K562 (cell line): ENCODE results near the gene TCF12. TPM values are rescaled to one million over a fixed set of nuclear protein-coding genes. Genes with fewer than 3 reads are reported as not detected.

Experiments
- ATAC-seq: fragments of 200-7000 bp; cut with Tn5 transposase; 3 replicates; pipeline ENCODE4 v1.9.1; 2020; ENCODE audit warnings: moderate library complexity
- BruUV-seq: library from RNA; stranded (reverse); fragments of 400-500 nt; replicated peaks from 2 replicates; lab custom pipeline; 2021; lab: Mats Ljungman, UMichigan
- CTCF ChIA-PET: fragments of 300-600 bp; formaldehyde crosslinking; extraction: SDS; loops from one replicate; lab custom pipeline; 2021; ENCODE audit warnings: low intra/inter-chr PET ratio; lab: Yijun Ruan, JAX
- POLR2A ChIA-PET: fragments of 300-600, 350-650 bp; sonication (Branson Sonifier 250); formaldehyde crosslinking; extraction: SDS; loops from one replicate; lab custom pipeline; 2021; ENCODE audit warnings: antibody characterized with exemption, inconsistent platforms; lab: Yijun Ruan, JAX
- DNase-seq, 4 experiments: peaks; one replicate each; pipeline versions ENCODE4 v3.0.0 to v3.0.0-alpha.2; 2011 to 2018; ENCODE audit warnings: low spot score in 3 of 4, mixed read lengths in 3 of 4; ENCODE audit errors: extremely low read depth in 1 of 4
- FAIRE-seq: peaks from 2 replicates; lab custom pipeline; 2011; peaks lifted over from hg19 to GRCh38; lab: Jason Lieb, UNC
- H2AFZ ChIP-seq: 2 replicates; pipeline ENCODE4 v1.6.0; 2011; ENCODE audit warnings: low read depth, low read length, control low read depth, inconsistent platforms
- H3K27ac ChIP-seq: fragments of 200-600 bp; 3 replicates; pipeline ENCODE4 v1.8.0; 2011; ENCODE audit warnings: low read depth, mild to moderate bottlenecking, control low read depth, inconsistent platforms, low read length, moderate library complexity, mixed read lengths; ENCODE audit errors: extremely low read depth
- H3K27me3 ChIP-seq, 2 experiments: fragments of 300-600 bp in 1 of 2; 2 replicates in 1 of 2; 3 replicates in 1 of 2; pipeline versions ENCODE4 v1.6.0 to v1.8.0; 2011; ENCODE audit warnings: inconsistent platforms in 2 of 2, low read length in 2 of 2, mild to moderate bottlenecking in 1 of 2, mixed read lengths in 1 of 2, moderate library complexity in 1 of 2; ENCODE audit not compliant: control insufficient read depth in 2 of 2, insufficient read depth in 2 of 2
- H3K36me3 ChIP-seq: fragments of 300-600 bp; 3 replicates; pipeline ENCODE4 v1.8.0; 2011; ENCODE audit warnings: mild to moderate bottlenecking, low read length, inconsistent platforms; ENCODE audit not compliant: control insufficient read depth, insufficient read depth
- H3K4me1 ChIP-seq, 2 experiments: fragments of 200-600 bp in 1 of 2; replicated peaks in 1 of 2; 2 replicates in 1 of 2; 3 replicates in 1 of 2; pipeline versions ENCODE4 v1.5.1 to v1.8.0; 2011; ENCODE audit warnings: inconsistent platforms in 2 of 2, low read length in 2 of 2, mild to moderate bottlenecking in 1 of 2, mixed read lengths in 1 of 2, moderate library complexity in 1 of 2; ENCODE audit not compliant: control insufficient read depth in 2 of 2, insufficient read depth in 2 of 2
- H3K4me2 ChIP-seq: 2 replicates; pipeline ENCODE4 v1.6.1; 2011; ENCODE audit warnings: low read length, control low read depth, inconsistent platforms, mixed read lengths; ENCODE audit not compliant: insufficient read depth
- H3K4me3 ChIP-seq: fragments of 200-600 bp; sonication (generic), shearing (Covaris generic); 2 replicates; pipeline ENCODE4 v1.5.1; 2016; ENCODE audit warnings: control low read depth, inconsistent platforms
- H3K79me2 ChIP-seq: fragments of 200-600 bp; 3 replicates; pipeline ENCODE4 v1.8.0; 2011; ENCODE audit warnings: low read length, inconsistent platforms; ENCODE audit not compliant: control insufficient read depth, insufficient read depth
- H3K9ac ChIP-seq, 2 experiments: 2 replicates each; pipeline versions ENCODE4 v1.6.0 to v1.6.1; 2011; ENCODE audit warnings: low read depth in 2 of 2, low read length in 2 of 2, control low read depth in 1 of 2, inconsistent platforms in 1 of 2, mild to moderate bottlenecking in 1 of 2, mixed read lengths in 1 of 2; ENCODE audit not compliant: insufficient read depth in 1 of 2
- H3K9me1 ChIP-seq: one replicate; pipeline ENCODE4 v1.6.0; 2011; ENCODE audit warnings: inconsistent platforms, mild to moderate bottlenecking, low read length, moderate library complexity; ENCODE audit not compliant: control insufficient read depth, insufficient read depth
- H3K9me3 ChIP-seq: replicated peaks from 2 replicates; pipeline ENCODE4 v1.5.1; 2011; ENCODE audit warnings: low read depth, low read length, inconsistent platforms; ENCODE audit not compliant: control insufficient read depth, insufficient read depth
- H4K20me1 ChIP-seq: replicated peaks from 2 replicates; pipeline ENCODE4 v1.6.1; 2011; ENCODE audit warnings: low read length, inconsistent platforms, mixed read lengths; ENCODE audit not compliant: control insufficient read depth, insufficient read depth
- PML ChIP-seq: IDR thresholded peaks from 2 replicates; pipeline ENCODE4 v1.6.1; 2012; ENCODE audit warnings: low read length, inconsistent platforms
- ZNF121 ChIP-seq: sonication (generic); formaldehyde crosslinking; conservative IDR thresholded peaks from 2 replicates; pipeline ENCODE4 v1.8.0; 2022; ENCODE audit warnings: missing genetic modification reagents
- ZNF79 ChIP-seq: fragments of 250-450 bp; sonication (Bioruptor Pico); IDR thresholded peaks from 2 replicates; pipeline ENCODE4 v1.4.0; 2020; ENCODE audit warnings: low read depth, mild to moderate bottlenecking, moderate library complexity
- ZSCAN29 ChIP-seq: fragments of 450-650 bp; IDR thresholded peaks from 2 replicates; pipeline ENCODE4 v1.6.1; 2017
- WGBS: fragments of 100-300 bp; shearing (Covaris generic); methylation state at CpG from one replicate; pipeline ENCODE4 v1.1.6; 2016; ENCODE audit warnings: low coverage, mixed read lengths; ENCODE audit not compliant: insufficient coverage; ENCODE audit errors: missing lambda C conversion rate; 5-methylcytosine and 5-hydroxymethylcytosine counted together
- in situ Hi-C: fragments of 300-500 bp; cut with MboI; formaldehyde crosslinking; loops from 4 replicates; pipeline ENCODE4 v1.15.0; 2018; ENCODE audit warnings: inconsistent platforms, mixed read lengths
- intact Hi-C: fragments of 100-400 bp; cut with micrococcal nuclease; formaldehyde crosslinking; loops from 2 replicates; pipeline ENCODE4 v1.14.2; 2022
- polyA plus RNA-seq, 8 experiments: library from polyadenylated mRNA; depleted of rRNA in 4 of 8; stranded (reverse) in 5 of 8; unstranded in 3 of 8; fragments of >200 nt; fragmentation: Nextera tagmentation in 2 of 8; fragmentation: Illumina TruSeq in 1 of 8; extraction: Ambion mirVana in 2 of 8; extraction: Trizol in 1 of 8; gene quantifications; 2 replicates each; pipeline versions ENCODE4 v1.2.1 to v1.2.3, GENCODE V29; 2011 to 2014; ENCODE audit warnings: inconsistent platforms in 1 of 8, missing spikeins in 1 of 8
- total RNA-seq, 7 experiments: library from RNA; depleted of rRNA in 6 of 7; stranded (reverse); fragments of >200 nt in 6 of 7; fragmentation: Illumina TruSeq in 2 of 7; extraction: Trizol in 2 of 7; gene quantifications; 2 replicates each; pipeline versions ENCODE4 v1.2.1 to v1.2.3, GENCODE V29; 2011 to 2021; ENCODE audit warnings: low replicate concordance in 1 of 7
- TF ChIP-seq, protein P1 (sequence below): sonication (generic); formaldehyde crosslinking; IDR thresholded peaks from 2 replicates; pipeline ENCODE4 v1.8.0; 2022; ENCODE audit warnings: mild to moderate bottlenecking, low read depth, missing genetic modification reagents

The TCF12 gene
- total and polyA plus RNA-seq, 9 of the 15 experiments (the other 6 are each of a cell fraction or from before 2014, with no cell fraction given) = 10.5 to 132 (median 52.9) TPM

GRCh38 chr15:57089815-57090495 lies 171.5 kb downstream of the TCF12 start:
- no peaks in the 10 kb centered on the region for H3K27me3 ChIP-seq
- DNase-seq (no peak), FAIRE-seq (no peak), ATAC-seq (peak; percentile 48)
- H3K4me3 ChIP-seq = no peak overlapping the region
- H3K9me3 ChIP-seq = no peaks in the 10 kb centered on the region
- H3K4me2 ChIP-seq = no peak overlapping the region
- in situ Hi-C loops (no loop called here), intact Hi-C loops (no loop called here)
- no peaks in the 10 kb centered on the region for H4K20me1 ChIP-seq
- WGBS = 74% methylated on average over 6 of the region's 6 CpGs
- no peak overlapping the region for H3K27ac ChIP-seq
- ChIA-PET CTCF (no interaction called here), POLR2A (no interaction called here)
- H3K4me1 ChIP-seq = peaks cover 4% of the 10 kb centered on the region in 2 experiments; a peak in 2 of 5 replicates
- H3K36me3 ChIP-seq = peaks cover 28% of the 10 kb centered on the region
- H2AFZ ChIP-seq = no peak overlapping the region
- H3K9me1 ChIP-seq = no peaks in the 10 kb centered on the region
- no peak overlapping the region for H3K9ac ChIP-seq
- TF ChIP-seq PML (no peak), ZSCAN29 (no peak), ZNF121 (peak; percentile 58), ZNF79 (CRISPR knock-in tag) (no peak)
- TF ChIP-seq, protein P1, sequence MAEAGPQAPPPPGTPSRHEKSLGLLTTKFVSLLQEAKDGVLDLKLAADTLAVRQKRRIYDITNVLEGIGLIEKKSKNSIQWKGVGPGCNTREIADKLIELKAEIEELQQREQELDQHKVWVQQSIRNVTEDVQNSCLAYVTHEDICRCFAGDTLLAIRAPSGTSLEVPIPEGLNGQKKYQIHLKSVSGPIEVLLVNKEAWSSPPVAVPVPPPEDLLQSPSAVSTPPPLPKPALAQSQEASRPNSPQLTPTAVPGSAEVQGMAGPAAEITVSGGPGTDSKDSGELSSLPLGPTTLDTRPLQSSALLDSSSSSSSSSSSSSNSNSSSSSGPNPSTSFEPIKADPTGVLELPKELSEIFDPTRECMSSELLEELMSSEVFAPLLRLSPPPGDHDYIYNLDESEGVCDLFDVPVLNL (CRISPR knock-in tag) = no peak
- BruUV-seq = no TSS peak
- peaks cover 15% of the 10 kb centered on the region for H3K79me2 ChIP-seq
